Fibroblast of lung (primary cell): ENCODE results near the gene CAMTA1. TPM values are rescaled to one million over a fixed set of nuclear protein-coding genes. Genes with fewer than 3 reads are reported as not detected.

Experiments
- DNase-seq, 2 donors: peaks; one replicate each; pipeline versions ENCODE4 v3.0.0 to v3.0.0-alpha.2; 2010; ENCODE audit warnings: low read depth in 2 of 2
- H2AFZ ChIP-seq: 2 replicates; pipeline ENCODE4 v1.5.1; 2012; ENCODE audit warnings: low read length, control low read depth, inconsistent platforms
- H3K27ac ChIP-seq: 2 replicates; pipeline ENCODE4 v1.5.1; 2011; ENCODE audit warnings: low read length, control low read depth; ENCODE audit not compliant: insufficient read depth
- H3K27me3 ChIP-seq: 2 replicates; pipeline ENCODE4 v1.5.1; 2011; ENCODE audit warnings: mild to moderate bottlenecking, low read length; ENCODE audit not compliant: control insufficient read depth, insufficient read depth
- H3K36me3 ChIP-seq: 2 replicates; pipeline ENCODE4 v1.5.1; 2011; ENCODE audit warnings: low read length; ENCODE audit not compliant: control insufficient read depth, insufficient read depth
- H3K4me1 ChIP-seq: 2 replicates; pipeline ENCODE4 v1.5.1; 2011; ENCODE audit warnings: low read length; ENCODE audit not compliant: control insufficient read depth, insufficient read depth; ENCODE audit errors: extremely low read depth
- H3K4me2 ChIP-seq: 2 replicates; pipeline ENCODE4 v1.5.1; 2011; ENCODE audit warnings: low read length, control low read depth; ENCODE audit not compliant: insufficient read depth; ENCODE audit errors: extremely low read depth
- H3K4me3 ChIP-seq, 4 experiments: fragments of 200-600 bp in 1 of 4; sonication (generic) in 1 of 4; replicated peaks in 1 of 4; 2 replicates each; pipeline ENCODE4 v1.5.1; 2011 to 2016; ENCODE audit warnings: low read length in 4 of 4, low read depth in 3 of 4, mild to moderate bottlenecking in 3 of 4, control low read depth in 2 of 4, inconsistent platforms in 1 of 4, mixed read lengths in 1 of 4; ENCODE audit not compliant: insufficient read depth in 1 of 4; ENCODE audit errors: control extremely low read depth in 1 of 4
- H3K79me2 ChIP-seq: 2 replicates; pipeline ENCODE4 v1.5.1; 2012; ENCODE audit warnings: mild to moderate bottlenecking, low read length, inconsistent platforms; ENCODE audit not compliant: control insufficient read depth, insufficient read depth
- H3K9ac ChIP-seq: 2 replicates; pipeline ENCODE4 v1.5.1; 2011; ENCODE audit warnings: mild to moderate bottlenecking, low read length, control low read depth; ENCODE audit not compliant: insufficient read depth
- H3K9me3 ChIP-seq: 2 replicates; pipeline ENCODE4 v1.5.1; 2012; ENCODE audit warnings: low read depth, low read length; ENCODE audit not compliant: control insufficient read depth, insufficient read depth
- H4K20me1 ChIP-seq: 2 replicates; pipeline ENCODE4 v1.5.1; 2011; ENCODE audit warnings: low read length; ENCODE audit not compliant: control insufficient read depth, insufficient read depth; ENCODE audit errors: extremely low read depth
- CTCF ChIP-seq, 2 donors: IDR thresholded peaks in 1 of 2; conservative IDR thresholded peaks in 1 of 2; 1 replicate in 1 of 2; 2 replicates in 1 of 2; pipeline ENCODE4 v1.5.1; 2011 to 2012; ENCODE audit warnings: low read length in 2 of 2, control low read depth in 1 of 2, inconsistent platforms in 1 of 2, low read depth in 1 of 2, mild to moderate bottlenecking in 1 of 2
- EZH2 ChIP-seq: IDR thresholded peaks from 2 replicates; pipeline ENCODE4 v1.5.1; 2012; ENCODE audit warnings: low read length, control low read depth, mild to moderate bottlenecking; ENCODE audit errors: missing control alignments
- polyA plus RNA-seq, 2 donors: library from polyadenylated mRNA; depleted of rRNA in 1 of 2; stranded (reverse) in 1 of 2; unstranded in 1 of 2; fragments of >200 nt; gene quantifications; 2 replicates each; pipeline ENCODE4 v1.2.1, GENCODE V29; 2011 to 2012; ENCODE audit warnings: missing spikeins in 1 of 2
- total RNA-seq: library from RNA; depleted of rRNA; stranded (reverse); fragments of >200 nt; gene quantifications from 2 replicates; pipeline ENCODE4 v1.2.1, GENCODE V29; 2014

Gene CAMTA1
- total and polyA plus RNA-seq, 2 donors (not counting 1 experiment from before 2014, with no cell fraction given) = 47.6 to 86.0 TPM

- no peak overlapping the region for H3K9ac ChIP-seq
- no peak for DNase-seq
Measured at GRCh38 chr1:7174561-7174960, 389.3 kb downstream of the CAMTA1 start.

GRCh38 chr1:7174980-7175906 is 390.0 kb downstream of the CAMTA1 start:
- no peaks in the 10 kb centered on the region for H3K4me1 ChIP-seq
- no peak overlapping the region for H2AFZ ChIP-seq
- no peak overlapping the region for H3K27ac ChIP-seq
- TF ChIP-seq CTCF (conservative IDR thresholded peaks at IDR 0.05 in 1 of 2, IDR thresholded peaks at IDR 0.05 in 1 of 2; ENCODE audit: low read depth in 1 of 2, low read length in 2 of 2) (no peak), EZH2 (no peak)
- H3K4me2 ChIP-seq = no peak overlapping the region
- no peaks in the 10 kb centered on the region for H4K20me1 ChIP-seq
- H3K9me3 ChIP-seq = no peaks in the 10 kb centered on the region
- H3K79me2 ChIP-seq = no peaks in the 10 kb centered on the region
- H3K27me3 ChIP-seq = no peaks in the 10 kb centered on the region
- H3K36me3 ChIP-seq = no peaks in the 10 kb centered on the region
- no peak overlapping the region for H3K4me3 ChIP-seq
- H3K9ac ChIP-seq = no peak overlapping the region
- no peak for DNase-seq

More at GRCh38 chr1:7174561-7174960, 389.3 kb downstream of the CAMTA1 start:
- Histone ChIP-seq H3K4me1 (no peaks in the 10 kb centered on the region), H3K9me3 (no peaks in the 10 kb centered on the region), H3K4me3 (no peak overlapping the region), H3K27me3 (no peaks in the 10 kb centered on the region), H3K27ac (no peak overlapping the region), H3K4me2 (no peak overlapping the region), H3K79me2 (no peaks in the 10 kb centered on the region), H4K20me1 (no peaks in the 10 kb centered on the region), H2AFZ (no peak overlapping the region), H3K36me3 (no peaks in the 10 kb centered on the region)
- TF ChIP-seq EZH2 (no peak), CTCF (conservative IDR thresholded peaks at IDR 0.05 in 1 of 2, IDR thresholded peaks at IDR 0.05 in 1 of 2; ENCODE audit: low read depth in 1 of 2, low read length in 2 of 2) (no peak)

GRCh38 chr1:7177021-7177420 is 391.8 kb downstream of the CAMTA1 start:
- Histone ChIP-seq H3K36me3 (no peaks in the 10 kb centered on the region), H3K9me3 (no peaks in the 10 kb centered on the region), H3K27ac (no peak overlapping the region), H3K27me3 (no peaks in the 10 kb centered on the region), H3K9ac (no peak overlapping the region), H3K4me3 (no peak overlapping the region), H2AFZ (no peak overlapping the region), H3K79me2 (no peaks in the 10 kb centered on the region), H4K20me1 (no peaks in the 10 kb centered on the region), H3K4me1 (no peaks in the 10 kb centered on the region), H3K4me2 (no peak overlapping the region)
- DNase-seq = no peak
- TF ChIP-seq EZH2 (no peak), CTCF (conservative IDR thresholded peaks at IDR 0.05 in 1 of 2, IDR thresholded peaks at IDR 0.05 in 1 of 2; ENCODE audit: low read depth in 1 of 2, low read length in 2 of 2) (no peak)
